GM10248 (cell line): ENCODE results near the gene RRAD.
"Not testable (repeated sequence)": the region's sequence is repeated elsewhere in the genome, so short reads cannot be mapped to it uniquely, and the experiment has no call there.

Experiments
- CTCF ChIA-PET: fragments of 300-600 bp; sonication (Branson Sonifier 250); formaldehyde crosslinking; extraction: SDS; loops from one replicate; lab custom pipeline; 2021; ENCODE audit warnings: antibody characterized with exemption; lab: Yijun Ruan, JAX
- POLR2A ChIA-PET: fragments of 350-650 bp; sonication (Branson Sonifier 250); formaldehyde crosslinking; extraction: SDS; loops from one replicate; lab custom pipeline; 2020; ENCODE audit warnings: antibody characterized with exemption; lab: Yijun Ruan, JAX
- DNase-seq: peaks from one replicate; pipeline ENCODE4 v3.0.0; 2012; ENCODE audit errors: extremely low spot score
- TF ChIP-seq, protein P1 (sequence below): IDR thresholded peaks from 2 replicates; pipeline ENCODE4 v1.5.1; 2012; ENCODE audit warnings: mild to moderate bottlenecking, low read depth; ENCODE audit errors: extremely low read depth, missing control alignments, control extremely low read depth

RRAD gene, protein sequence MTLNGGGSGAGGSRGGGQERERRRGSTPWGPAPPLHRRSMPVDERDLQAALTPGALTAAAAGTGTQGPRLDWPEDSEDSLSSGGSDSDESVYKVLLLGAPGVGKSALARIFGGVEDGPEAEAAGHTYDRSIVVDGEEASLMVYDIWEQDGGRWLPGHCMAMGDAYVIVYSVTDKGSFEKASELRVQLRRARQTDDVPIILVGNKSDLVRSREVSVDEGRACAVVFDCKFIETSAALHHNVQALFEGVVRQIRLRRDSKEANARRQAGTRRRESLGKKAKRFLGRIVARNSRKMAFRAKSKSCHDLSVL

GRCh38 chr16:66925322-66925840 lies at the start of gene RRAD:
Gene RRAD (minus strand): TSS chr16:66925535. CDS start chr16:66925179, 356 bp downstream.
- TF ChIP-seq, protein P1, sequence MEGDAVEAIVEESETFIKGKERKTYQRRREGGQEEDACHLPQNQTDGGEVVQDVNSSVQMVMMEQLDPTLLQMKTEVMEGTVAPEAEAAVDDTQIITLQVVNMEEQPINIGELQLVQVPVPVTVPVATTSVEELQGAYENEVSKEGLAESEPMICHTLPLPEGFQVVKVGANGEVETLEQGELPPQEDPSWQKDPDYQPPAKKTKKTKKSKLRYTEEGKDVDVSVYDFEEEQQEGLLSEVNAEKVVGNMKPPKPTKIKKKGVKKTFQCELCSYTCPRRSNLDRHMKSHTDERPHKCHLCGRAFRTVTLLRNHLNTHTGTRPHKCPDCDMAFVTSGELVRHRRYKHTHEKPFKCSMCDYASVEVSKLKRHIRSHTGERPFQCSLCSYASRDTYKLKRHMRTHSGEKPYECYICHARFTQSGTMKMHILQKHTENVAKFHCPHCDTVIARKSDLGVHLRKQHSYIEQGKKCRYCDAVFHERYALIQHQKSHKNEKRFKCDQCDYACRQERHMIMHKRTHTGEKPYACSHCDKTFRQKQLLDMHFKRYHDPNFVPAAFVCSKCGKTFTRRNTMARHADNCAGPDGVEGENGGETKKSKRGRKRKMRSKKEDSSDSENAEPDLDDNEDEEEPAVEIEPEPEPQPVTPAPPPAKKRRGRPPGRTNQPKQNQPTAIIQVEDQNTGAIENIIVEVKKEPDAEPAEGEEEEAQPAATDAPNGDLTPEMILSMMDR, result no peak
- ChIA-PET POLR2A (interaction anchor here (0.6 kb wide), 1 partner anchor 34 kb away, joined by 3 read pairs; no protein-coding TSS in a partner anchor), CTCF (interaction anchor here (1.0 to 6.0 kb wide), 5 partner anchors 13 to 95 kb away, joined by 3 to 115 read pairs (median 5); partner anchors contain the start of gene NAE1)
- DNase-seq, result no peak

DNA sequence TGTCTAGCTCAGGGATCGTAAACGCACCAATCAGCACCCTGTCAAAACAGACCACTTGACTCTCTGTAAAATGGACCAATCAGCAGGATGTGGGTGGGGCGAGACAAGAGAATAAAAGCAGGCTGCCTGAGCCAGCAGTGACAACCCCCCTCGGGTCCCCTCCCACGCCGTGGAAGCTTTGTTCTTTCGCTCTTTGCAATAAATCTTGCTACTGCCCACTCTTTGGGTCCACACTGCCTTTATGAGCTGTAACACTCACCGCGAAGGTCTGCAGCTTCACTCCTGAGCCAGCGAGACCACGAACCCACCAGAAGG lies 49.6 kb upstream of the RRAD start:
- POLR2A ChIA-PET, DNase-seq: not testable (repeated sequence)
- CTCF ChIA-PET, result interaction anchor here (0.6 to 5.1 kb wide), 12 partner anchors 11 to 212 kb away, joined by 3 to 48 read pairs (median 4); partner anchors contain the start of genes B3GNT9 and NOL3

DNA sequence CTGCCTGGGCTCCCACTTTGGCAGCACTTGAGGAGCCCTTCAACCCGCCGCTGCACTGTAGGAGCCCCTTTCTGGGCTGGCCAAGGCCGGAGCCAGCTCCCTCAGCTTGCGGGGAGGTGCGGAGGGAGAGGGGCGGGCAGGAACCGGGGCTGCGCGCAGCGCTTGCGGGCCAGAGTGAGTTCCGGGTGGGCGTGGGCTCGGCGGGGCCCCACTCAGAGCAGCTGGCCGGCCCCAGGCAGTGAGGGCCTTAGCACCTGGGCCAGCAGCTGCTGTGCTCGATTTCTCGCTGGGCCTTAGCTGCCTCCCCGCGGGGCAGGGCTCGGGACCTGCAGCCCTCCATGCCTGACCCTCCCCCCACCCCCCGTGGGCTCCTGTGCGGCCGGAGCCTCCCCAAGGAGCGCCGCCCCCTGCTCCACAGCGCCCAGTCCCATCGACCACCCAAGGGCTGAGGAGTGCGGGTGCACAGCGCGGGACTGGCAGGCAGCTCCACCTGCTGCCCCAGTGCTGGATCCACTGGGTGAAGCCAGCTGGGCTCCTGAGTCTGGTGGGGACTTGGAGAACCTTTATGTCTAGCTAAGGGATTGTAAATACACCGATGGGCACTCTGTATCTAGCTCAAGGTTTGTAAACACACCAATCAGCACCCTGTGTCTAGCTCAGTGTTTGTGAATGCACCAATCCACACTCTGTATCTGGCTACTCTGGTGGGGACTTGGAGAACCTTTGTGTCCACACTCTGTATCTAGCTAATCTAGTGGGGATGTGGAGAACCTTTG lies 49.0 kb upstream of the RRAD start:
- POLR2A ChIA-PET, DNase-seq: not testable (repeated sequence)
- CTCF ChIA-PET, result interaction anchor here (0.9 to 5.1 kb wide), 8 partner anchors 13 to 211 kb away, joined by 3 to 48 read pairs (median 4); partner anchors contain the start of gene CES3

- CTCF ChIA-PET, result interaction anchor here (0.9 to 5.1 kb wide), 8 partner anchors 9 to 211 kb away, joined by 3 to 48 read pairs (median 6); partner anchors contain the start of gene CES3
- TF ChIP-seq, protein P1, result no peak
- DNase-seq, result no peak
- POLR2A ChIA-PET, result no interaction called here
Observed at GRCh38 chr16:66973716-66974115, 48.4 kb upstream of the RRAD start.

- ChIA-PET CTCF (interaction anchor here (0.9 to 5.1 kb wide), 6 partner anchors 9 to 212 kb away, joined by 3 to 48 read pairs (median 6); no protein-coding TSS in a partner anchor), POLR2A (no interaction called here)
- DNase-seq, result no peak
- TF ChIP-seq, protein P1, result no peak
Observed at GRCh38 chr16:66972983-66973382, 47.6 kb upstream of the RRAD start.

DNA sequence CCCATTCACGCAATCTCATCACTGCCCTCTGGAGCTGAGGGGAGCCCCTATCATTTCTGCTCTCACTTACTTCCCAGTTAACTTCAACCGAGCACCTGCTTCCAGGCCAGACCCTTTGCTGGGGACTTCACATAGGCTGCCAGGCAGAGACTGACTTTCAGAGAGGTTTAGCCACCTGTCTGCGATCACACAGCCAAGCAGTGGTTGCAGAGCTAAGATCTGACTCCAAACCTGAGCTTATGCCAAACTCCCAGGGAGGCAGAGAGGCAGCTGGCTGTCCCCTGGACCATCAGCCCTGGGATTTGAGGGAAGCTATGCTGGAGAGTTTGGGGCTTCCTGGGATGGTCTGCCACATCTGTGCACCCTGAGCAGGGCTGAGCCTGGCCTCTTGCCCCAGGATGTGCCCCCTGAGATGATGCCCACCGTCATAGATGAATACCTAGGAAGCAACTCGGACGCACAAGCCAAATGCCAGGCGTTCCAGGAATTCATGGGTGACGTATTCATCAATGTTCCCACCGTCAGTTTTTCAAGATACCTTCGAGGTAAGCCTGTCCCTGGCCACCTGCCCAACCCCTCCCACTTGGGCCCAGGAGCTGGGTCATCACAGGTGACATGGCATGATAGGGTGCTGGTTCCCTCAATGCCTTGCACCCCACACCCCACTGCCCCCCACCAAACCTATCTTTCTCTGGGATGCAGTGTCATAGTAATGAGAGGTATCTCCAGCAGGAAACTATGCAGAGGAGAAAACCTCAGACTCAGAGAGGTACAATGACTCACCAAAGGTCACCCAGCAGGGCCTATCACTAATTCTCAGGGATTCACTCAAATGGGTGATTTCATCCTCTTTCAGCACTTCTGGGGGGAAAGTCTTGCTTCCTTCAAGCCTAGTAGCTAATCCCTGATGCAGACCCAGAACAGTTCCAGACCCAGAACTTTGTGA lies 45.7 kb upstream of the RRAD start:
- no peak for DNase-seq
- TF ChIP-seq, protein P1, result no peak
- ChIA-PET POLR2A (no interaction called here), CTCF (interaction anchor here (1.0 to 2.3 kb wide), 5 partner anchors 11 to 289 kb away, joined by 3 to 15 read pairs (median 4); partner anchors contain the start of gene CES3)
